Gastroesophageal sphincter (tissue), 3 donors: Measurements from ENCODE around the gene DYSF.

Experiments
- CTCF ChIP-seq, 4 experiments: fragments of 200-600 bp in 2 of 4; fragments of 450-650 bp in 2 of 4; sonication (generic) in 1 of 4; IDR thresholded peaks; one replicate each; pipeline ENCODE4 v1.5.1; 2017 to 2019; ENCODE audit warnings: antibody characterized with exemption in 4 of 4, mild to moderate bottlenecking in 2 of 4, moderate library complexity in 2 of 4
- POLR2AphosphoS5 ChIP-seq: sonication (generic); formaldehyde crosslinking; IDR thresholded peaks from one replicate; pipeline ENCODE4 v1.6.1; 2017; ENCODE audit warnings: antibody characterized with exemption

- TF ChIP-seq CTCF (IDR thresholded peaks at IDR 0.05) (no peak), POLR2AphosphoS5 (no peak)
Measured at GRCh38 chr2:71602581-71602980, 149.2 kb downstream of the DYSF start.
